K562 (cell line): ENCODE measurements around the gene NACA. TPM values are rescaled to one million over a fixed set of nuclear protein-coding genes. Genes with fewer than 3 reads are reported as not detected.

ENCODE experiments used
- ZMIZ1 ChIP-seq, 2 experiments: fragments of 150-350 bp in 1 of 2; IDR thresholded peaks; 2 replicates each; pipeline ENCODE4 v1.6.1; 2012 to 2016; ENCODE audit warnings: low read depth in 2 of 2, low read length in 2 of 2, mild to moderate bottlenecking in 1 of 2, moderate library complexity in 1 of 2
- ZNF318 ChIP-seq, 2 experiments: fragments of 450-650 bp; IDR thresholded peaks; 2 replicates each; pipeline ENCODE4 v1.6.1; 2016; ENCODE audit warnings: mild to moderate bottlenecking in 2 of 2, borderline replicate concordance in 1 of 2, low read depth in 1 of 2, moderate library complexity in 1 of 2
- polyA plus RNA-seq, 8 experiments: library from polyadenylated mRNA; depleted of rRNA in 4 of 8; stranded (reverse) in 5 of 8; unstranded in 3 of 8; fragments of >200 nt; fragmentation: Nextera tagmentation in 2 of 8; fragmentation: Illumina TruSeq in 1 of 8; extraction: Ambion mirVana in 2 of 8; extraction: Trizol in 1 of 8; gene quantifications; 2 replicates each; pipeline versions ENCODE4 v1.2.1 to v1.2.3, GENCODE V29; 2011 to 2014; ENCODE audit warnings: inconsistent platforms in 1 of 8, missing spikeins in 1 of 8
- total RNA-seq, 7 experiments: library from RNA; depleted of rRNA in 6 of 7; stranded (reverse); fragments of >200 nt in 6 of 7; fragmentation: Illumina TruSeq in 2 of 7; extraction: Trizol in 2 of 7; gene quantifications; 2 replicates each; pipeline versions ENCODE4 v1.2.1 to v1.2.3, GENCODE V29; 2011 to 2021; ENCODE audit warnings: low replicate concordance in 1 of 7

NACA gene
- total and polyA plus RNA-seq, 9 of the 15 experiments (the other 6 are each of a cell fraction or from before 2014, with no cell fraction given) = 1,030 to 2,416 (median 1,645) TPM

GRCh38 chr12:56713345-56713744 lies 11.8 kb downstream of the NACA start (continued):
- TF ChIP-seq ZNF318 (IDR thresholded peaks at IDR 0.05; ENCODE audit: borderline replicate concordance in 1 of 2, low read depth in 1 of 2) (no peak), ZMIZ1 (IDR thresholded peaks at IDR 0.05; ENCODE audit: low read depth in 2 of 2, low read length in 2 of 2) (no peak)
